HEK293T (cell line): ENCODE measurements around the gene KIFC3.

Experiments used
- ELF4 ChIP-seq: fragments of 450-650 bp; IDR thresholded peaks from 2 replicates; pipeline ENCODE4 v1.6.1; 2017; ENCODE audit warnings: antibody characterized with exemption
- FOXA1 ChIP-seq: fragments of 450-650 bp; IDR thresholded peaks from 2 replicates; pipeline ENCODE4 v1.6.1; 2016; ENCODE audit warnings: mild to moderate bottlenecking
- HDGF ChIP-seq: fragments of 450-650 bp; IDR thresholded peaks from 2 replicates; pipeline ENCODE4 v1.6.1; 2017; ENCODE audit warnings: antibody characterized with exemption, borderline replicate concordance
- NFRKB ChIP-seq: fragments of 450-650 bp; IDR thresholded peaks from 2 replicates; pipeline ENCODE4 v1.6.1; 2016; ENCODE audit warnings: mild to moderate bottlenecking, moderate library complexity

GRCh38 chr16:57739756-57740422 lies 62.4 kb downstream of the KIFC3 start:
- TF ChIP-seq HDGF (no peak), ELF4 (no peak), NFRKB (no peak), FOXA1 (no peak)
